Gastrocnemius medialis (tissue), 4 donors: ENCODE data around the gene GPA33. TPM values are rescaled to one million over a fixed set of nuclear protein-coding genes. Genes with fewer than 3 reads are reported as not detected.
"Not testable (repeated sequence)": the region's sequence is repeated elsewhere in the genome, so short reads cannot be mapped to it uniquely, and the experiment has no call there.

Experiments used
- ATAC-seq, 2 donors: fragments of 150-250 bp; one replicate each; pipeline ENCODE4 v1.9.1; 2016
- DNase-seq, 2 donors: peaks; one replicate each; pipeline ENCODE4 v3.0.0-alpha.2; 2019
- H3K27ac ChIP-seq, 4 donors: fragments of 200-600 bp; sonication (generic); 1 replicate in 1 of 4; 2 replicates in 3 of 4; pipeline ENCODE4 v1.5.1; 2016 to 2018; ENCODE audit warnings: mild to moderate bottlenecking in 2 of 4, moderate library complexity in 1 of 4
- H3K27me3 ChIP-seq, 3 donors: fragments of 200-600 bp; sonication (generic) in 2 of 3; 1 replicate in 1 of 3; 2 replicates in 2 of 3; pipeline versions ENCODE4 v1.5.1 to v1.6.0; 2016 to 2019; ENCODE audit warnings: mild to moderate bottlenecking in 1 of 3, moderate library complexity in 1 of 3
- H3K36me3 ChIP-seq, 2 donors: fragments of 200-600 bp; sonication (generic) in 1 of 2; one replicate each; pipeline ENCODE4 v1.5.1; 2017 to 2018
- H3K4me1 ChIP-seq, 2 donors: fragments of 200-600 bp; sonication (generic) in 1 of 2; one replicate each; pipeline ENCODE4 v1.5.1; 2016 to 2017; ENCODE audit warnings: mild to moderate bottlenecking in 2 of 2
- H3K4me3 ChIP-seq, 4 donors: fragments of 200-600 bp; sonication (generic) in 3 of 4; 1 replicate in 1 of 4; 2 replicates in 3 of 4; pipeline ENCODE4 v1.5.1; 2016 to 2019; ENCODE audit warnings: mild to moderate bottlenecking in 2 of 4
- H3K9me3 ChIP-seq, 3 donors: fragments of 200-600 bp; sonication (generic) in 2 of 3; 1 replicate in 1 of 3; 2 replicates in 2 of 3; pipeline ENCODE4 v1.5.1; 2016 to 2019
- CTCF ChIP-seq, 5 experiments: fragments of 450-650 bp in 3 of 5; fragments of 200-600 bp in 2 of 5; sonication (generic) in 2 of 5; IDR thresholded peaks in 4 of 5; conservative IDR thresholded peaks in 1 of 5; 1 replicate in 4 of 5; 2 replicates in 1 of 5; pipeline ENCODE4 v1.5.1; 2016 to 2019; ENCODE audit warnings: antibody characterized with exemption in 5 of 5, mild to moderate bottlenecking in 3 of 5, moderate library complexity in 3 of 5
- POLR2A ChIP-seq, 2 donors: fragments of 450-650 bp; IDR thresholded peaks; one replicate each; pipeline ENCODE4 v1.6.1; 2017; ENCODE audit warnings: antibody characterized with exemption in 2 of 2, mild to moderate bottlenecking in 2 of 2, moderate library complexity in 2 of 2
- in situ Hi-C, 4 donors: fragments of 200-750 bp; cut with MboI; loops; one replicate each; pipeline versions ENCODE4 v1.15.0 to v1.8.0; 2017; ENCODE audit warnings: low sequenced_read_pairs in 4 of 4
- intact Hi-C: fragments of 100-400 bp; cut with DNase I; formaldehyde crosslinking; loops from one replicate; pipeline ENCODE4 v1.15.1; 2023; ENCODE audit warnings: low total_unique reads
- total RNA-seq, 4 donors: library from RNA; depleted of rRNA; stranded (reverse); fragments of >200 nt; gene quantifications; one replicate each; pipeline versions ENCODE4 v1.1.0 to v1.2.3, GENCODE V29; 2016

GPA33 gene
- total RNA-seq, 4 donors from 2014 or later: 1.9 TPM; not detected in 3

- no peak overlapping the region for H3K4me3 ChIP-seq
- in situ Hi-C loops: loop anchor here in 3 of 4 donors (10.0 to 25.0 kb wide), 3 partner anchors 137 to 635 kb away; no protein-coding TSS in a partner anchor
- intact Hi-C loops: no loop called here
Observed at GRCh38 chr1:167051907-167052306, 38.3 kb downstream of the GPA33 start.

GRCh38 chr1:167043752-167044488 lies 46.3 kb downstream of the GPA33 start:
- in situ Hi-C loops (no loop called here), intact Hi-C loops (no loop called here)
- ATAC-seq: peak; percentile 42 to 70
- peaks cover 0 to 2% (median 0%) of the 10 kb centered on the region in 3 donors for H3K27me3 ChIP-seq
- TF ChIP-seq CTCF (IDR thresholded peaks at IDR 0.05 in 4 of 5, conservative IDR thresholded peaks at IDR 0.05 in 1 of 5): no peak
- no peak for TF ChIP-seq POLR2A (IDR thresholded peaks at IDR 0.05)
- H3K4me3 ChIP-seq: peak overlapping the region; percentile 44 to 56 (median 48)
- no peaks in the 10 kb centered on the region for H3K9me3 ChIP-seq
- DNase-seq: peak in 1 of 2 donors; percentile 33
- peaks cover 0 to 6% of the 10 kb centered on the region in 2 donors for H3K4me1 ChIP-seq
- H3K27ac ChIP-seq: no peak overlapping the region
- no peaks in the 10 kb centered on the region for H3K36me3 ChIP-seq

More at GRCh38 chr1:167051907-167052306, 38.3 kb downstream of the GPA33 start:
- H3K27ac ChIP-seq: no peak overlapping the region
- no peaks in the 10 kb centered on the region for H3K4me1 ChIP-seq
- no peaks in the 10 kb centered on the region for H3K9me3 ChIP-seq
- ATAC-seq (no peak), DNase-seq (no peak)
- H3K27me3 ChIP-seq: no peaks in the 10 kb centered on the region
- H3K36me3 ChIP-seq: no peaks in the 10 kb centered on the region
- TF ChIP-seq POLR2A (IDR thresholded peaks at IDR 0.05) (no peak), CTCF (IDR thresholded peaks at IDR 0.05 in 4 of 5, conservative IDR thresholded peaks at IDR 0.05 in 1 of 5) (no peak)

GRCh38 chr1:167033646-167034045 lies 56.5 kb downstream of the GPA33 start:
- no peaks in the 10 kb centered on the region for H3K9me3 ChIP-seq
- no peak for ATAC-seq
- H3K36me3 ChIP-seq: no peaks in the 10 kb centered on the region
- H3K4me1 ChIP-seq: no peaks in the 10 kb centered on the region
- H3K27ac ChIP-seq: no peak overlapping the region
- no peaks in the 10 kb centered on the region for H3K27me3 ChIP-seq
- no peak for TF ChIP-seq POLR2A (IDR thresholded peaks at IDR 0.05)
- TF ChIP-seq CTCF (IDR thresholded peaks at IDR 0.05 in 4 of 5, conservative IDR thresholded peaks at IDR 0.05 in 1 of 5): no peak
- no peak for DNase-seq
- H3K4me3 ChIP-seq: no peak overlapping the region
- intact Hi-C loops: no loop called here
- in situ Hi-C loops: no loop called here

GRCh38 chr1:167029553-167029952 lies 60.6 kb downstream of the GPA33 start:
- H3K36me3 ChIP-seq, in situ Hi-C loops, DNase-seq, ATAC-seq, H3K9me3 ChIP-seq, intact Hi-C loops, H3K27ac ChIP-seq, H3K4me3 ChIP-seq, H3K4me1 ChIP-seq, H3K27me3 ChIP-seq: not testable (repeated sequence)

- TF ChIP-seq POLR2A (IDR thresholded peaks at IDR 0.05) (no peak), CTCF (IDR thresholded peaks at IDR 0.05 in 4 of 5, conservative IDR thresholded peaks at IDR 0.05 in 1 of 5) (no peak)
- no peak overlapping the region for H3K4me3 ChIP-seq
- no peak for DNase-seq
- no peaks in the 10 kb centered on the region for H3K27me3 ChIP-seq
- no peaks in the 10 kb centered on the region for H3K4me1 ChIP-seq
- intact Hi-C loops: no loop called here
- no peak overlapping the region for H3K27ac ChIP-seq
- in situ Hi-C loops: no loop called here
- H3K36me3 ChIP-seq: no peaks in the 10 kb centered on the region
- H3K9me3 ChIP-seq: no peaks in the 10 kb centered on the region
- no peak for ATAC-seq
Observed at GRCh38 chr1:167022384-167022783, 67.8 kb downstream of the GPA33 start.
